GM08714 (cell line): ENCODE data around the gene CDC42BPB.
A peak's percentile ranks its signal among the peaks of the same experiment; 100 is the strongest.

ENCODE experiments used
- H3K4me3 ChIP-seq: fragments of 200-500 bp; sonication (Bioruptor generic); 2 replicates; pipeline ENCODE4 v1.5.1; 2014; ENCODE audit warnings: mild to moderate bottlenecking, low read length, inconsistent platforms
- ZNF274 ChIP-seq: IDR thresholded peaks from 2 replicates; pipeline ENCODE4 v1.6.1; 2012; ENCODE audit warnings: mild to moderate bottlenecking, low read depth, low read length

CDC42BPB gene

GRCh38 chr14:103071544-103072251 lies 14.3 kb upstream of the CDC42BPB start:
- TF ChIP-seq ZNF274, result no peak
- H3K4me3 ChIP-seq, result no peak overlapping the region

GRCh38 chr14:103070971-103071542 lies 13.7 kb upstream of the CDC42BPB start:
- no peak overlapping the region for H3K4me3 ChIP-seq
- TF ChIP-seq ZNF274, result no peak

GRCh38 chr14:103070263-103070885 lies 13.0 kb upstream of the CDC42BPB start:
- TF ChIP-seq ZNF274, result no peak

DNA sequence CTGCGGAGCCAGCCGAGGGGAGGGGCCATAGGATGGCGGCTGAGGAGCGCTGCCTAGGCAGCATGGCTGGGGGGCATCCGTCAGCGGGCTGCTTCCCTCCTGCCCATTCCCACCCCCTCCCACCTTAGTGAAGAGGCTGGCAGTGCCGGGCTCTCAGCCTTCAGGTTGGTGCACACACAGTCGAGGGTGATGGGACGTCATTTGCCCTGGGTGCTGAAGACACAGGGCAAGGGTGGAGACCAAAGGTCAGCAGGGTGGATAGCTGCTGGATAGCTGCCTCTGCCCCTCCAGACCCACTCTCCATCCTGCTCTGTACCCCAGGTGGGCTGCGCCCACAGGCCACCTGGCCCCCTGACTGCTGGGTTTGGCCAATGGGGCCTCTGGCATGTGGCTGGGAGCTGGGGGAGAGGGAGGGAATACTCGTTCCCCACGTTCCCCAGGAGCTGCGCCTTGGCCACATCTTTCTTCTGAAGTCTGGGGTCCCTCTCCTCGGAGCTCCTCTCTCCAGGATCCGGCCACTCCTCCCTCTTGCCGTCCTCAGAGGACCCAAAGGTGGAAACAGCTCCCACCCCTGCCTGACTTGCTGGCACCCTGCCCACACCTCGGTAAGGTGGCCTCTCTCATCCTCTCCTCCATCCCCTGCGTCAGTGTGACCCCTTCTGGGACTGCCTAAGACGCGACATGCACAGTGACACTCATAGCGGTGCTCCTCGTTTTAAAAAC lies 11.2 kb upstream of the CDC42BPB start:
- no peak for TF ChIP-seq ZNF274
- no peak overlapping the region for H3K4me3 ChIP-seq

More at GRCh38 chr14:103070263-103070885, 13.0 kb upstream of the CDC42BPB start:
- no peak overlapping the region for H3K4me3 ChIP-seq

- no peak for TF ChIP-seq ZNF274
- no peak overlapping the region for H3K4me3 ChIP-seq
Measured at GRCh38 chr14:103067231-103067954, 10.0 kb upstream of the CDC42BPB start.

GRCh38 chr14:103066399-103066798 lies 9.1 kb upstream of the CDC42BPB start:
- TF ChIP-seq ZNF274, result no peak
- no peak overlapping the region for H3K4me3 ChIP-seq

DNA sequence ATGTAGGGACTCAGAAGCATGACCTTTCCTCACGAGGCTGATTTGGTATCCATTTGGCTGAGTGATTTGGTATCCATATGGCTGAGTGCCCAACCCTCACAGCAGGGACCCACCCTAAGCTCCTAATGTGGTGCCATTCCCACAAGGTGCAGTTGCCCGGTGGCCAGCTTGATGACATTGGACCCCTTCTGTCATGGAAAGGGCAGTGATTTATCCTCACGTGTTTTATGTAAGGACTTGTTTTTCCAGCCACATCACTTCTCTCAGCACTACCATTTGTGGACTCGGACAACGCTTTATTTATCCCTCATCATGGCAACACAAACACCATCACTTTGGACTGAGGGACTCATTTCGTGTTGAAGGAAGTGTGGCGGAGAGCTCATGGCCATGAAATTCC lies 8.5 kb upstream of the CDC42BPB start:
- TF ChIP-seq ZNF274, result no peak
- no peak overlapping the region for H3K4me3 ChIP-seq

DNA sequence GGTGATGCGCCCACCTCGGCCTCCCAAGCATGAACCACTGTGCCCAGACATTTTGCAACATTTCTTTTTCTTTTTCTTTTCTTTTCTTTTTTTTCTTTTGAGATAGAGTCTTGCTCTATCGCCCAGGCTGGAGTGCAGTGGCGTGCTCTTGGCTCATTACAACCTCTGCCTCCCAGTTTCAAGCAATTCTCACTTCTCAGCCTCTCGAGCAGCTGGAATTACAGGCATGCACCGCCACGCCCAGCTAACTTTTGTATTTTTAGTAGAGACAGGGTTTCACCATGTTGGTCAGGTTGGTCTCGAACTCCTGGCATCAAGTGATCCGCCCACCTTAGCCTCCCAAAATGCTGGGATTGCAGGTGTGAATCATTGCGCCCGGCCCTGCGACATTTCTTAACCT lies 7.6 kb upstream of the CDC42BPB start:
- no peak for TF ChIP-seq ZNF274

DNA sequence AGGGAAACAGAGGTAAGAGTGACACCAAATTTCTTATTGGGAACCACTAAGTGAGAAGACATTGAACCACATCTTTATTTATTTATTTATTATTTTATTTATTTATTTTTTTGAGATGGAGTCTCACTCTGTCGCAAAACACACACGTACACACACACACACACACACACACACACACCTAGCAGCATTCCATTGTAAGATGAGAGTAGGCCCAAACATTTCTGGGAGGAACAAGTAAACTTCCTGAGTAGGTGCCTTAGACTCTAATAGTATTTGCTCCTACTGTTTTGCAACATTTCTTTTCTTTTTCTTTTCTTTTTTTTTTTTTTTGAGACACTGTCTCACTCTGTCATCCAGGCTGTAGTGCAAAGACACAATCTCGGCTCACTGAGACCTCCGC lies 7.1 kb upstream of the CDC42BPB start:
- no peak for TF ChIP-seq ZNF274
- no peak overlapping the region for H3K4me3 ChIP-seq

More for the DNA sequence above, 7.6 kb upstream of the CDC42BPB start:
- no peak overlapping the region for H3K4me3 ChIP-seq

- H3K4me3 ChIP-seq, result no peak overlapping the region
- no peak for TF ChIP-seq ZNF274
Measured at GRCh38 chr14:103061482-103061976, 4.2 kb upstream of the CDC42BPB start.

DNA sequence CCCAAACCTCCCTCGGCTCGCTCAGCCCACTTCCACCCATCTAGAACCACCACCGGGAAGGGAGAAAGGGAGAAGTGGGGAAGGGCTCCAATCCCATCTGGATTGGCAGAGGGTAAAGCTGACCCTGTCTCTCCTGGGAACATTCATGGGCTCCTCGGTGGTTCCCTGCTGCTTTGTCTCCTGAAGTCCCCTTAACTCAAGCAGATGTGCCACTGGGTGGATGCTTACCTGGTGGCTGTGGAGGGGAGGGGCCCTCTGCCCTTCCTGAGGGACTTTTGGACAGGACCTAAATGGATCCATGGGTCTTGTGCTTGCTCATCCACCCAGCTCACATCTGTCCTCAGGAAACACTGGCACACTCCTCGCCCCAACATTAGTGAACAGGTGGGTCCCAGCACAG lies 2.2 kb upstream of the CDC42BPB start:
- no peak overlapping the region for H3K4me3 ChIP-seq
- no peak for TF ChIP-seq ZNF274

- TF ChIP-seq ZNF274, result no peak
- H3K4me3 ChIP-seq, result peak overlapping the region; percentile 76
Measured at GRCh38 chr14:103058164-103059055, 1.1 kb upstream of the CDC42BPB start.

DNA sequence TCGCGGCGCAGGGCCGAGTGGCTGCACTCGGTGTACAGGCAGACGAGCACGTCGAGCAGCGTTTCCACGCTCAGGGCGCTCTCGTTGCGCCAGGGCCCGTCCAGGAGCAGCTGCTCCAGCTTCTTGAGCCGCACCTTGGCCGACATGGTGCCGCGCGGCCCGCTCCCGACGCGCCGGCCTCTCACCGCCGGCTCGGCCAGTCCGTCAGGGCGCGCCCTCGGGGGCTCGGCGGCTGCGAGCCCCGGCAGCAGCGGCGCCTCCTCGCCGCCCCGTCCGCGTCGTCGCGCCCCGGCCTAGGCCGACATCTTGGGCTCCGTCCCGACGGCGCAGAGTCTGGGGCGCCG lies 349 bp downstream of the CDC42BPB start:
- no peak for TF ChIP-seq ZNF274
- peak overlapping the region; percentile 73 for H3K4me3 ChIP-seq
